AG04450 (cell line): ENCODE measurements around the gene C5. TPM values are rescaled to one million over a fixed set of nuclear protein-coding genes. Genes with fewer than 3 reads are reported as not detected.

Source experiments
- CTCF ChIA-PET: fragments of 300-600, 350-600 bp; formaldehyde crosslinking; extraction: SDS; loops from one replicate; lab custom pipeline; 2022; ENCODE audit warnings: antibody characterized with exemption, inconsistent platforms; lab: Charles Lee
- POLR2A ChIA-PET: fragments of 350-600 bp; formaldehyde crosslinking; extraction: SDS; loops from one replicate; lab custom pipeline; 2021; ENCODE audit warnings: antibody characterized with exemption, inconsistent platforms; lab: Yijun Ruan, JAX
- DNase-seq: peaks from one replicate; pipeline ENCODE4 v3.0.0-alpha.2; 2011; ENCODE audit warnings: low read depth, low spot score
- H3K27ac ChIP-seq: one replicate; pipeline ENCODE4 v1.5.1; 2012; ENCODE audit warnings: low read depth, low read length, control low read depth
- H3K27me3 ChIP-seq: one replicate; pipeline ENCODE4 v1.6.0; 2012; ENCODE audit warnings: low read length; ENCODE audit not compliant: control insufficient read depth, insufficient read depth
- H3K4me3 ChIP-seq: 2 replicates; pipeline ENCODE4 v1.5.1; 2011; ENCODE audit warnings: mild to moderate bottlenecking, low read depth, low read length, control low read depth
- H3K9me3 ChIP-seq: 2 replicates; pipeline ENCODE4 v1.5.1; 2012; ENCODE audit warnings: low read length; ENCODE audit not compliant: control insufficient read depth, insufficient read depth
- CTCF ChIP-seq: IDR thresholded peaks from 2 replicates; pipeline ENCODE4 v1.5.1; 2011; ENCODE audit warnings: low read depth, low read length, control low read depth, inconsistent platforms
- polyA plus RNA-seq: library from polyadenylated mRNA; depleted of rRNA; stranded (reverse); fragments of >200 nt; gene quantifications from 2 replicates; pipeline ENCODE4 v1.2.3, GENCODE V29; 2011

Gene C5
- polyA plus RNA-seq, 1 experiment, result 2.2 TPM

- TF ChIP-seq CTCF, result no peak
- Histone ChIP-seq H3K9me3 (peaks cover 4% of the 10 kb centered on the region), H3K27ac (no peak overlapping the region), H3K4me3 (no peak overlapping the region), H3K27me3 (peaks cover 2% of the 10 kb centered on the region)
- DNase-seq, result no peak
- CTCF ChIA-PET, result interaction anchor here (0.6 to 0.7 kb wide), 2 partner anchors 17 to 388 kb away, joined by 3 to 12 read pairs; no protein-coding TSS in a partner anchor
- POLR2A ChIA-PET, result no interaction called here
Measured at GRCh38 chr9:120919843-120920805, 130.0 kb downstream of the C5 start.

DNA sequence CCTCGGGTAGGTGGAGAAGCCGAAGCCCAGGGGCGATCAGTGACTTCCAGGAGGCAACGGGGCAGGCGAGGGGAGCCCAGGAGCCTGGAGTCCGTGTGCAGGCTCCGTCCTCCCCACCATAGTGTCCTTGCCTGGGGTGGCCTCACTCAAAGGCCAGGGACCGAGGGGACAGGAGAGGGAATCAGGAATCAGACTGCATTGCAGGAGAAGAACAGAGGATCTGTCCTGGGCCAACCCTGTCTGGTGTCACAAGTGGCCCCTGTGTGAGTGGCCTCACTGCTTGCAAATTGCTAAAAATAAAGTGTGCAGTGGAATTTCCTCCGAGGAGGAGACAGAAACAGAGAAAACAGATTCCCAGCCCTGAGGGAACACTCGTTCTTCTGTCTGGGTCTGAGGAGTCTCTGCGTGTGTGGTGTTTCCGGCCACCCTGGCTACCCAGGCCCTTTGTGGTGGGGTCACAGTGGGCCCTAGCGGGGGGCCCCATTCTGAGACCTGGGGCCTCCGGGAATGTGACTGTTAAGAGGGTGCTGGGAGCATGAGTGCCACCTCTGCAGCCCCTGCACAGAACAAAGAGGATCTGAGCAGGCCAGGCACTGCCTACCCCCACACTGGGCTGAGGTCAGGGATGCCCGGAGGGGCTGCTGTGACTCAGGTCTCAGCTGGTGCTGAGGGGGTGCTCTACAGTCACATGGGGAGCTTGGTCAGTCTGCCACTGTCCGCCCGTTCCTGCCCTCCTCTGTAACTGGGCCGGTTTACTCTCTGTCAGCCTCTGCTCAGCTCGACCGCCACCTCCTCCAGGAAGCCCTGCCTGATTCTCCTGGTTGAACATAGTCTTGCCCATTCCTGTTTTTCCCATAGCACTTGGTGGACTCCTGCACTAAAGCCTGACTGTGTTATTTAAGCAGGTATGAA is 130.9 kb downstream of the C5 start:
- no peak for TF ChIP-seq CTCF
- Histone ChIP-seq H3K27me3 (peaks cover 2% of the 10 kb centered on the region), H3K9me3 (peaks cover 4% of the 10 kb centered on the region), H3K27ac (peak overlapping the region; percentile 31), H3K4me3 (no peak overlapping the region)
- POLR2A ChIA-PET, result no interaction called here
- CTCF ChIA-PET, result interaction anchor here (0.6 to 0.7 kb wide), 2 partner anchors 18 kb away, joined by 3 to 4 read pairs; no protein-coding TSS in a partner anchor
- no peak for DNase-seq

- ChIA-PET CTCF (interaction anchor here (0.6 to 2.3 kb wide), 2 partner anchors 19 to 142 kb away, joined by 4 to 8 read pairs; no protein-coding TSS in a partner anchor), POLR2A (no interaction called here)
- no peak for TF ChIP-seq CTCF
Measured at GRCh38 chr9:120917929-120918762, 131.9 kb downstream of the C5 start.

DNA sequence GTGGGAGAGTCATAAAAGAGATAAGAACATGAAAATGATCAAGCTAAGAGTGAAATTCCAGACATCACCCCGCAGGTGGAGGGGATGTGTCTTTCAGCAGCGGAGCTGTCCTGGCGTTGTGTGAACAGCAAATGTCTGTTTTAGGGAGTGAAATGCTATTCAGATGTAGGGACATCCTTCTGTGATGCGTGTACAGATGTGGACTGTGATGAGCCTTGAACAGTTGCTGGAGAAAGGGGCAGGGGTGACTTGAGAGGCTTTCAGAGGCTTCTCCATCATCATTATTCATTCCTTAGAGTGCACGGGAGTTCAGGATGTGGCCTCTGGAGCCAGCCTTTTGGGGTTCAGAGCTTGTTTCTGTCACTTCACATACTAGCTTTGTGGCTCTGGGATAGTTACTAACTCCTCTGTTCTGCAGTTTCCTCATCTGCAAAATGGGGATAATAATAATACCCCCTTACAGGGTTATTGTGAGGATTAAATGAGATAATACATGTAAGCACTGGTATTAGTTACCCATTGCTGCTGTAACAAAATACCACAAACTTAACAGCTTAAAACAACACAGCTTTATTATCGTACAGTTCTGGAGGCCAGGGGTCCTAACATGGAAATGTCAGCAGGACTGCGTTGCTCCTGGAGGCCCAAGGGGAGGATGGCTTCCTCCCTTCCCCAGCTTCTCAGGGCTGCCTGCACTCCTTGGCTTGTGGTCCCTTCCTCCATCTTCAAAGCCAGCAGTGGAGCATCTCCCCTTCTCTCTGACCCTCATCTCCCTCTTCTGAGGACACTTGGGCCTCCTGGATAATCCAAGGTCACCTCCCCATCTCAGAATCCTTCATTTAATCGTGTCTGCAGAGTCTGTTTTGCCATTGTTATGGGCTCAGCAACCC is 132.8 kb downstream of the C5 start:
- peaks cover 2% of the 10 kb centered on the region for H3K27me3 ChIP-seq
- no peak for DNase-seq
- no peak for TF ChIP-seq CTCF
- ChIA-PET POLR2A (no interaction called here), CTCF (interaction anchor here (0.6 to 2.8 kb wide), 12 partner anchors 8 to 334 kb away, joined by 3 to 11 read pairs (median 4); no protein-coding TSS in a partner anchor)
- H3K4me3 ChIP-seq, result no peak overlapping the region
- H3K27ac ChIP-seq, result peak overlapping the region; percentile 21
- H3K9me3 ChIP-seq, result peaks cover 4% of the 10 kb centered on the region

More at GRCh38 chr9:120917929-120918762, 131.9 kb downstream of the C5 start:
- peaks cover 2% of the 10 kb centered on the region for H3K27me3 ChIP-seq
- no peak for DNase-seq
- H3K4me3 ChIP-seq, result no peak overlapping the region
- H3K27ac ChIP-seq, result no peak overlapping the region
- peaks cover 4% of the 10 kb centered on the region for H3K9me3 ChIP-seq
